NCI-H774 (cell line): ENCODE measurements around the gene SLC15A4.
"Not testable (repeated sequence)": the region's sequence is repeated elsewhere in the genome, so short reads cannot be mapped to it uniquely, and the experiment has no call there.

Experiments
- DNase-seq: peaks from one replicate; lab custom pipeline; 2025; lab: John Stamatoyannopoulos, UW

SLC15A4 gene

DNA sequence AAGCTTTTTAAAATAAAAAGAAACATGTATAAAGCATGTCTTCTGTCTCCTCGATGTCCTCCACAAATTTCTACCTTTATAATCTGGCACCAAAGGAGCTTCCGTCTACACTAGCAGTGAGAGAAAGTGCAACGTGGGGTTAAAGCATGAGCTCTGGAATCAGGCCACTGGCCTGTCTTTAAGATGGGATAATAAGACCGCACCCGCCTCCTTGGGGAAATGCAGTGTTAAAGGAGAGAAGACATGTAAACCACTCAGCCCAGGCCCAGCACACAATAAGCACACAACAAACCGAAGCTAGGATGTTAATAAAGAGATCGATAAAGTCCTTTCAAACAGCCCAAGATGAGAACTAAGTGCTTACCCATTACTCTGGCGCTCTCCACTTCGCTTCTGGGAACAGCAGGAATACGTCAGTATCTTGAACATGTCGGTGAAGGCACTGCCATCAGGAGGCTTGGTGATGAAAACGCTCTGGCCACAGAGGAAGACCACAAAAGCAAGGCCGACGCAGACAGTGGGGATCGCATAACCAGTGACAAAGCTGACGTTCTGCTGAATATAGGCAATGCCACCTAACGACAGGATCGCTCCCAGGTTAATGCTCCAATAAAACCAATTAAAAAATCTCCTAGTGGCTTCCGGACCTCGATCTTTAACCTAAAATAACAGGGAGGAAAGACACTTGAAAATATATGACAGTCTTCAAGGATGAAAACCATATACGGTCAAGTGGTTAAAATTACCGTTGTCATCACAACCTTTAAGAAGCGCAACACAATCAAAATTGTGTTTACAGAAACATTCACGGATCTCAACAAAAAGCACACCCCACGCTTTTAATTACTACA, 9.1 kb downstream of the SLC15A4 start:
- DNase-seq, result no peak

DNA sequence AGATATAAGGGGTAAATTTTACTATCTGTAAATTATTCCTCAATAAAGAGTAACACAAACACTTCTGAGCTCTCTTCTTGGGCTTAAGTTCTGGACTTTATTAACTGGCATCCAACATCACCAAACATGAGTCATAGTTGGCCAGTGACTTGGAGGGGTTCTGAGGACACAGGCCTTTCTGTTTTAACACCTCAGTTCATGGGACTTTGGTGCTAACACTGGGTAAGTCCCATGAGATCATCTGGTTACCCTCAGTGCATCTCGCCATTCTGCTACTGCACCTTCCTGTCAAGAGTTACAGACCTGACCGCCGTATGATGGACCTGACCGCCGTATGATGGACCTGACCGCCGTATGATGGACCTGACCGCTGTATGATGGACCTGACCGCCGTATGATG, 9.9 kb downstream of the SLC15A4 start:
- DNase-seq, result no peak

DNA sequence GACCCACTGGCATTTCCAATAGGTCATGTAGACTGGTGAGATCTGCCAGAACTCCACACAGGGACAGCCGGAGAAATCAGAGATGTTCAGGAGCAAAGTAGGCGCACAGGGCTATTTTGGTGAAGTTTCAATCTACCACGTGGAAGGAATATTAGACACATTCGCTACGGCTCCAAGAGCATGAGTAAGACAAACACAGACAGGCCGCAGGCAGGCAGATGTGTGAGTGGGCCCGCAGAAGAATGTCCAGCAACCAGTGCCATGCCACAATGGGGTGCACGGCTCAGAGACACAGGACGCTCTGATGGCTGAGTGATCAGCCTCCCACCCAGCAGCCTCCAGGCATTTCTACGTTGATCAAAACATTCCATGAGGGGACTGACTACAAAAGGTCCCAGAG, 10.4 kb downstream of the SLC15A4 start:
- DNase-seq, result no peak

DNA sequence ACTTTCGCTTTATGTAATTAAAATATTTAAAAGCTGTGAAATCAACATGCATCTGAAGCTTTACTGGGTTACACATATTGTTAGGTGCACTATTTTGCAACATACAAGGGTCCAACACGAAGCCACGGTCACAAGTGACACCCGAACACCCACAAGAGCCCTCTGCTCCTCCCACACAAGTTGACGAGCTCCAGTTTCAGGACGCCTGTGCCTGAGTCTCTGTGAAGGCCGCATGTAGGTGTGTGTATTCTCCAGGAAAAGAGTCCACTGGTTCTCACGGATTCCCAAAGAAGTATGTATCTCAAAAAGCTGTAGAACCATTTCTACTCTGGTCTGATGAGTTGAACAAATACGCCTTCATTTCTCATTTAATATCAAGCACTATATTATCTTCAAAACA, 12.0 kb downstream of the SLC15A4 start:
- DNase-seq, result no peak

DNA sequence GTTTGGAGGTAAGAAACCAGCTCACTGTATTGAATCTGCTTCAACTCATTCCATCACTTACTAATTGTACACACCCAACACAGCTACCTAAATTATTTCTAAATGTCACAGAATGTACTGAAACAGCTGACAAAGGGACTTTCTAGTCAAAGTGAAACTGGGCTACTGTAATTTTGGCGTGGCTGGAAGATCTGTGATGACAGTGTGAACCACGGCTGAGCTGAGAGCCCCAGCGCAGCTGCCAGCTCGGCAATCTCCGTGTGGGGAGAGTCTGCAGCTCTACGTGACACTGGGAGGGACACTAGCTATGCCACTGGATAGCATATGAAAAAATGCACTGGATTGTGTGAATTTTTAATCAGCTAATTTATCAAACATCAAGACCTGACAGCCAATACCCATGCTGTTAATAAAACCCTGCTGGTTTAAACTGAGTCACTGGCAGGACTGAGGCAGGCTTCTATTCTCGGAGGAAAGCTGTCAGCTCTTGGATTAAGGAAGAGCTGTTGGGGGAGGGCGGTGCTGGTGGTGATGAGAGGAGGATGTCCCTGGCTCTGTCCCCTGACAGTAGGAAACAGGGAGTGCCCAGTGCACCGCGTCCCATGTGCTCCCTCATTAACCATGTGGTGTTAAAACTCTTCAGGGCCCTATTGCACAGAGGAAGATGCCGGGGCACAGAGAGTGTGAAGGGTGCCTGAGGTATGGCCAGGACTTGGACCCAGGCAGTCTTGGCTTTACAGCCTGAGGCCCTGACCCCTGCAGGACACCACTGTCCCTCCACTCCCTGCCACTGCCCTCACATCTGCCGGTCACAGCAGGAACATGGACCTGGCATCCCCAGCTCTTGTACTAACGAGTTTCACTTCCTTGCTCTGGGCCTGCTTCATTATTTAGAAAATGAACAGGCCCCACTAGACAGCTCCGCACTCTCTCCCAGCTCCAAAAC, 13.3 kb downstream of the SLC15A4 start:
- DNase-seq, result no peak

DNA sequence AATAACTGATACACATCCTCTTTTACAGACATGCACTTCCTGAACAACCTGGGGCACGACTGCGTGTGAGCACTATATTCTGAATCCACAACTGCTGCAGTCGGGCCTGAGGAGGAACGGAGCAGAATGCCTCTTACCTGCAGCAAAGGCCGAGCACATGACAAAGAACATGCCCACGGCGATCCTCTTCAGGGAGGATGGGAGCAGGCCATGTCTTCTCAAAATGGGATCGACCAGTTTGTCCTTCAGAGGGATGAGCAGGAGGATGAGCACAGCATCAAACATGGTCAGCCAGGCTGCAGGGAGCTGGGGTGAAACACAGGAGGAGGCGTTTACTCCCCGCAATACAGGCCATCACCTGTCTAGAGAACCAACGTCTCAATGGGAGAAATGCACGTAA, 15.1 kb downstream of the SLC15A4 start:
- no peak for DNase-seq

DNA sequence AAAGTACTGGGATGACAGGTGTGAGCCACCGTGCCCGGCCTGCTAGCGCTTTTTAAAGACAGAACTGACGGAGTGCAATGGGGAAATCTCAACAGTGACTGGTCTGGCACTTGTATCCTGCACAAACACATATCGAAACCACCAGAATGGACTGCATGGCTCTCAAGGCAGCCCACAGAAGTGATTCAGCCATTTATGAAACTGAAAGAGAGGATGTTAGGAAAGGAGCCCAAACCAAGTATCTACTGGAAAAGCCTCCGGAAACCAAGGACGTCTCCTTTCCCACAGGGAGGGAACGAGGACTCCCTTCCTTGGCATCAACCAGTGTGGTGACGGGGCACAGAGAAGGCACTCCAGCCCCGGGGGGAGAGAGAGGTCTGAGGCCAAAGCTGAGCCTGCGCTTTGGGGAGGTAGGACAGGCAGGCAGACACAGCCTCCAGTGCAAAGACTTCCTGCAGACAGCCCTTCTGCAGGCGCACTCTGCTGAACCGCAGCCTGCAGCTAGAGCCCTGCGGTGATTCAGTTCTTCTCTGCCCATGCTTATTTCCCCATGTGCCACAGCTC, 16.5 kb downstream of the SLC15A4 start:
- DNase-seq, result no peak

DNA sequence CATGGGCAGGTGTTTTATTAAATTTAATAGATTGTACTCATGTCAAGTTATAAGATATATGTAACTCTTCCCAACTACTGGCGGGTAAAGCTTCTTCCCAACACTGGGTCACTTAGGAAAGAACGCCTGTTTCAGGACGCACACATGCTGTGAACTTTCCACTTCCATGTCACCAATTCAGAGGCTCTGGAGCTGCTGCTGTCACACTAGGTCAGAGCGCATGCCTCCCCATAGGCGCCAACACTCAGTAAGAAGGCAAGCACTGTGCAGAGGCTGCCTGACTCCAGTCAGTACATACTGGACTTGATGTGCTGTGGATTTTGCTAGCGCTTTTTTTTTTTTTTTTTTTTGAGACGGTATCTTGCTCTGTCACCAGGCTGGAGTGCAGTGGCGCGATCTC, 17.2 kb downstream of the SLC15A4 start:
- DNase-seq, result no peak

DNA sequence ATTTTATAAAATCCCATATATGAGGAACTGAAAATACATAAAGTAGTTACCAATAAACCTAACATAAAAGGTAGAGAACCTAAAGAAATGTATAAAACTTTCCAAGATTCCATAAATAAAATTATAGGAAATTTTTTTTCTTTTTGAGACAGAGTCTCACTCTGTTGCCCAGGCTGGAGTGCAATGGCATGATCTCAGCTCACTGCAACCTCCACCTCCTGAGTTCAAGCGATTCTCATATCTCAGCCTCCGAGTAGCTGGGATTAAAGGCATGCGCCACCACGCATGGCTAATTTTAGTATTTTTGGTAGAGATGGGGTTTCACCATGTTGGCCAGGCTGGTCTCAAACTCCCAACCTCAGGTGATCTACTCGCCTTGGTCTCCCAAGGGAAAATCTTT, 18.4 kb downstream of the SLC15A4 start:
- DNase-seq, result not testable (repeated sequence)

DNA sequence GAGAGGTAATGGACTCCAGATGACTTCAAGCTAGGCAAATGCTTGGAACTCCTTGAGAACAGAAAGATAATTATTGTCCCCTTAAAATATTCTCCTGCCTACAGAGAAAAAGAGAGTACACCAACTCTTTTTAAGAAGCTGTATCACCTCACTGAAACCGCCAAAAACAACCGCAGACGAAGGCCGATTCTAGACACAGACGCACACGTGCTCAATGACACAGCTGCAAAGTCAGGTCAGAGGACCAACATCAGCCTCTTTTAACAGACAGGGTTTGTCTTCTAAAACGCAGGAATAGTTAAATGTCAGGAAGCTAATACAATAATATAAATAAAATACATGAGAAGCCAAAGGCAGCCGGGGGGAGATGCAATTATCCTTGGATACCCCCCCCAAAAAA, 19.0 kb downstream of the SLC15A4 start:
- no peak for DNase-seq

DNA sequence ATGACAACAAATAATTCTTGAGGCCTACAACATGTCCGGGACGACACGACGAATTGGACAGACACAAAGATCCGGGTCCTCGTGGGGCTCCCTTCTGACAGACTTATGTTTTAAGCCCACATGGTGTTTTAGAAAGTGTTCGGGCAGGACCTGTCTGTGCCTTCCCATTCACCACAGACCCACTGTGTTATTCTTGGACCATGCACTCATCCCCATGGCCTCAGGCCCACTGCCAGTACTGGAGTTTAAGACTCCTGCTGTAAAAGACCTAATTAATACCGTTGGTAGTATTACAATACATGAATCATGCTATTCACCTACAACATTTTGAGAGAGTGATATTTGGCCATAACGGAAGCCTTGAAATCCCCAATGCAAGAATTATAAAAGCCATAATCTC, 20.0 kb downstream of the SLC15A4 start:
- DNase-seq, result no peak

DNA sequence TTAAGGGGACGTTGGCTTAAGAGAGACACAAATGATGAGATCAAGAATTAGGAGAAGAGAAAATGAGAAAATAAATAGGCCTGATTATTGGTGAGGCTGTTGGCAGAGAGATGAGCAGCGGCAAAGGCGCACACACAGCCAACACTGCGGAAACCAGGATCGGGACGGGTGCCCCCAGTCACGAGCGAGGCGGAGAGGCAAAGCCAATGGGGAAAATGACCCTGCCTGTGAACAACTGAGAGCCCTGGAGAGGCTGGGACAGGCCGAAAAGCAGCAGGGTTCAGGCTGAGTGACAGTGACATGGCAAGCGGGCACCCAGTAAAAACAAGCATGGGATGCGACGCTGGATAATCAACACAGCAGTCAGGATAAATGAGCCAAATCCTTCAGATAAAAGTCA, 21.0 kb downstream of the SLC15A4 start:
- DNase-seq, result no peak

DNA sequence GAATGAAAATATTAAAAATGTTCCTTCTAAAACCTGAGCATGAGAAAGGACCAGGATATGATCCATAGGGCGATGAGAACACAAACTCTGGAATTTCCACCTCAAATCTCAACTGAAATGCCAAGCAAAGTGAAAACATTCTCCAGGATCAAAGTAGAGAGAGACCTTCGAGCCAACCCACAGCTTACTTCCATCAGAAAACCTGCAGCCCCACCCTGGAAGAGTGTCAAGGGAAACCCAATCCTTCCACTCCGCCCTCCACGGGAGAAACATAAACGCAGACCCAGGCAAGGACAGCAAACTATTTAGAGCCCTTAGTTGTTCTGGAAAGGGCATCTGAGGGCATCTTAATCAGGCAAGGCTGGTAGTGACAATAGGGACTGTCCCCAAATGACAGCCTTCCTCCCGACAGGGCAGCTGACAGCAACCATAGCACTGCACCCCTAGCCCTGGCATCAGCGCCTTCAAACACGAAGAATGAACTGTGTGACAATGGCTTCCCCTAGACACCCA, 21.8 kb downstream of the SLC15A4 start:
- DNase-seq, result no peak

DNA sequence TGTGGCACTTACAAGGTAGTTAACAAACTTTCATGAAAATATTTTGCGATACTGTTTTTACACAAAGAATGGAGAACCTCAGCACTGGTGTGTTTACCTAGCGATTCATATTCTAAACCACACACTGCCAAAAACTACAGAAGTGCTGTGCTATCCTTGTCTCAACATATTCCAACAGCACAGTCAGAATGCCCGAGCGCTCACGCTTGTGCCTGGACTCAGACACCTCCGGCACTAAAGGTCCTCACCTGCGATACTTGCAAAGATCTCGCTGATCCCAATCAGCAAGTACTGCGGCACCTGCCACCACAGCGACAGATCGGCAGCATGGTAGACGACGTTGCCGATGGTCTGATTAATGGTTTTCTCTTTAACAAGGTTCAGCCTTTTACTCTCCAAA, 23.2 kb downstream of the SLC15A4 start:
- no peak for DNase-seq

DNA sequence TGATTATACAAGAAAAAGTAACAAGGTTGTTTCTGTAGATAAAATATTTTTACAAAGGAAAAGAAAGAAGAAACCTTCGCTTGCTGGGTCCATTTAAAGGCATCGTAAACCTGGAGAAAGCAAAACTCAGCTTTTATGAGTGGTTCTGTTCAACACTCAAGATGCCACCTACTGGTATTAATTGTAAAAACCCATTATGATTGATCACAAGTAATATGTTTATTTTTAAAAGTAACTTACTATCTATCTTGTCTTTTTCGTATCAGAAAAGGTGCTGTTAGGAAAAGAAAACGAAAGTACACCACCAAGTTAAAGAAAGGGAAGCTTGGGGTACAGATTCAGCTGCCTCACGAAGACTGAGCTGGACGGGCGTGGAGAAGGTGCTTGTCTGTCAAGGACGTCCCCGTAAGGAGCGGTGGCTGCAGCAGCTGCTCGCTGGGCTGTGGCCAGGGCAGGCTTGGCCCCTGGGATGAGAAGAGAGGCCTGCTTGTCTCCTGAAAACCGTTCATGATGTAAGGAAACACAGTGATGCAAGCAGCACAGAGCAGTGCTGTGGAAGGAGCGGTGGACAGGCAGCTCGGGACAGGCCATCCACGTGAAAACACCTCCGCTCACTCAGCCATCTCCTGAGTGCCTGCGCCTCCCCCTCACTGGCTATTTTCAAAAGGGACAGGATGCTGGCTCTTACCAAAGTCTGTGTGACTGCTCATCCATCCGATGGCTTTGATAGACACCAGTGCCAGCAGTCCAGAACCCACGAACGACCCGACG, 25.0 kb downstream of the SLC15A4 start:
- DNase-seq, result no peak

DNA sequence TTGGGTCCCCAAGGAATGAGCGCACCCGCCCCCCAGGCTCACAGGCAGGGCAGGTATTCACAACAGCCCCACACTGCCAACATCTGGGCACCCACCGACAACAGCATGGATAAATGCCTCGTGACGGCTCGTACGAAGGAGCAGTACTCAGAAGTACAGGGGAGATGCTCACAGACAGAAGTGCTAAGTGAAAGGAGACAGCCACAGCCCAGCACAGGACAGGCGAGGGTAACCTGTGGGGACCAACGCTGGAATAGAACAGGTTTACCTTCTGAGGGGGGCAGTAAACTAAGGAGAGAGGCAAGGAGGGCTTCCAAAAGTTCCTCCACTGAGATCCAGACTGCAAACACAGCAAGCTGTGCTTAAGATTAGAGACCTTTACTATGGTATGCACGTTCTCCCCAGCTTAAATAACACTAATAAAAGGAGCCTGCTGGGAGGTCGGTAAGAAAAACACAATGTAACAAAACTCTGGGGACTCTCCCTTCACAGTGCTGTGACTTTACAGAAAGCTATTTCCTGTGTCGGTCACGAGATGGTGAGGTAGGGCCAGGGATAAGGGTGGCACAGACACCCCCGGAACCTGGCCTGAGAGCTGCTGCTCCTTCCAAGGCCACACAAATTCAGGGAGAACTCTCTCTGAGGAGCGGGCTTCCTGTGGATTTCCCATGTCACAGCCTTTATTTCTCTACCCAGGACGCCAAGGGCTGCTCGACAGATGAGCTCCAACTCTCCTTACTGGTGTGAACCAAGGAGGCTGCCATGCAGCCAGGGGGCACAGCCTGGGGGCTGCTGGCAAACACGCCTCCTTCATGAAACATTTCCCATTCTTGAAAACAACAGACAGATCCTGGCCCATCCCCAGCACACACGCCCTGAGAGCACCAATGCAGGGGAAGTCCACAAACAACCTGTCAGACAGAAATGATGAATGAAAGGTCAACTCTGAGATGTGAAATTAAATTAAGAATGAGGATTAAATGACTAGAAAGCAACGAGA, 26.3 kb downstream of the SLC15A4 start:
- DNase-seq, result no peak

DNA sequence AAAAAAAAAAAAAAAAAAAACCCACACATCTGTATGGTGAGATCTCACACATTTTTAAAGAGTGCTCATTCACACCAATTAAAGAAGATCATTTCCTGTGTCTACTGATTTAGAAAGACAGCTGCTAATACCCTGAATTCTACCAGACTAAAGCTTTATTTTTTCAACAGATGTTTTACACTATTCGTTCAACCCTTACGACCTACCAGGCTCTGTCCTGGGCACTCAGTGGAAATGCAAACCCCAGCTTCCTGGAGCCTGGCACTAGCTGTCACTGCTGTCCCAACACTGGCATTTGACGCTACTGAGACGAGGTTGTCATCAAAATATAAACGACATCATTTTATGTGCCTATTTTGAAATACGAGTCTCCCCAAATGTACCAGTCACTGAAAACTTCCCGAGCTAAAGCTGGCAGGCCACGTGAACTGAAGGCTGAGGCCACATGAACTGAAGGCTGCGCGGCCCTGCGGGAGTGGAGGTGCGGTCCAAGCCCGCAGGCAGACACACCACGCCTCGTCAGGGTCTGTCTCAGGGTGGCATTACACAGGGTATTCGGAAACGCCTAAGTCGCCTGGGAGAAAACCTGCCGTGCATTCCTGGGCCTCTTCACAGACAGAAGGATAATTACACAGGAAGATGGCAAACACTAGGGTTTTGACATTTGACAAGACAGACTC, 27.2 kb downstream of the SLC15A4 start:
- no peak for DNase-seq

DNA sequence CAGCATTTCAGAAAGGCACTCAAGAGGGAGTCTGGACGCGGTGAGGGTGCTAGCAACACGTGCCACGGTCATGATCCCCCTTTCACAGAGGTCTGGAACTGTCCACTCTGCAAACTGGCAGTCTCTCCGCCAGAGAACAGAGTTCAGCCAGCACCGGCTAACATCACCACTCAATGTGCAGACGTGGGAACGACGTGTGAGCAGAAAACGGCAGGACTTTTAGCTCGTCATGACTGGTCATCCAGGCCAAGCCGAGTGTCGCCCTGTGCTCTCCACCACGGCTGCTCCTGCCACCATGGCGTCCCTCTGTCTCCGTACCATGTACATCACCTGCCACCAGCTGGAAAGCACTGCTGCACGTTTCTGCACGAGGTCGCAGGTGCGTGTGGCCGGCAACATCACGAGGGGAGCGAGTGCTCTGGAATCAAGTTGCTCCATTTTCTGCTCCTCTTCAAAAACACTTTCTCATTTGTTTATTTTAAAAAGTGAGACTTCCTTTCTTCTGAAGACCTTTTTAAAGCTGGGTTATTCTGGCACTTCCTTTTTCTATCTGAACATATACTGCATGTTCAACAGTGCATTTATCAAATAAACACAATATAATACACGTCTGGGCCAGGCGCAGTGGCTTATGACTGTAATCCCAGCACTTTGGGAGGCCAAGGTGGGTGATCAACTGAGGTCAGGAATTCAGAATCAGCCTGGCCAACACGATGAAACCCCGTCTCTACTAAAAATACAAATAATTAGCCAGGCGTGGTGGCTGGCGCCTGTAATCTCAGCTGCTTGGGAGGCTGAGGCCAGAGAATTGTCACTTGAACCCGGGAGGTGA, 28.0 kb downstream of the SLC15A4 start:
- DNase-seq, result no peak
